CD14-positive monocyte (primary cell): ENCODE data around the gene P4HB. TPM values are rescaled to one million over a fixed set of nuclear protein-coding genes. Genes with fewer than 3 reads are reported as not detected.

ENCODE experiments used
- DNase-seq, 3 donors: peaks; one replicate each; pipeline ENCODE4 v3.0.0-alpha.2; 2011 to 2022
- H2AFZ ChIP-seq: 2 replicates; pipeline ENCODE4 v1.6.0; 2012; ENCODE audit warnings: mild to moderate bottlenecking, low read depth, low read length, inconsistent platforms; ENCODE audit not compliant: insufficient read depth, poor library complexity, severe bottlenecking
- H3K27ac ChIP-seq, 2 donors: 1 replicate in 1 of 2; 2 replicates in 1 of 2; pipeline ENCODE4 v1.5.1; 2012 to 2013; ENCODE audit warnings: low read length in 2 of 2, control low read depth in 1 of 2, inconsistent platforms in 1 of 2, low read depth in 1 of 2, mild to moderate bottlenecking in 1 of 2
- H3K27me3 ChIP-seq, 2 donors: one replicate each; pipeline versions ENCODE4 v1.6.0 to v1.6.1; 2011 to 2013; ENCODE audit warnings: low read length in 2 of 2; ENCODE audit not compliant: control insufficient read depth in 2 of 2, insufficient read depth in 2 of 2
- H3K36me3 ChIP-seq, 2 donors: replicated peaks in 1 of 2; 1 replicate in 1 of 2; 2 replicates in 1 of 2; pipeline versions ENCODE4 v1.5.1 to v1.6.1; 2012 to 2013; ENCODE audit warnings: low read length in 2 of 2, control low read depth in 1 of 2, inconsistent platforms in 1 of 2, mild to moderate bottlenecking in 1 of 2; ENCODE audit not compliant: insufficient read depth in 2 of 2, control insufficient read depth in 1 of 2
- H3K4me1 ChIP-seq, 2 donors: 1 replicate in 1 of 2; 2 replicates in 1 of 2; pipeline versions ENCODE4 v1.5.1 to v1.6.1; 2012 to 2013; ENCODE audit warnings: low read length in 2 of 2, control low read depth in 1 of 2, inconsistent platforms in 1 of 2, mild to moderate bottlenecking in 1 of 2, moderate library complexity in 1 of 2; ENCODE audit not compliant: insufficient read depth in 2 of 2, control insufficient read depth in 1 of 2
- H3K4me2 ChIP-seq: replicated peaks from 2 replicates; pipeline ENCODE3; 2012; ENCODE audit warnings: low read length, moderate library complexity, mild to moderate bottlenecking; ENCODE audit not compliant: poor library complexity, severe bottlenecking; ENCODE audit errors: extremely low read depth
- H3K4me3 ChIP-seq, 3 experiments: fragments of 200-600 bp in 1 of 3; sonication (generic) in 1 of 3; replicated peaks in 1 of 3; 1 replicate in 2 of 3; 2 replicates in 1 of 3; pipeline ENCODE4 v1.5.1; 2011 to 2013; ENCODE audit warnings: low read length in 3 of 3, mild to moderate bottlenecking in 3 of 3, control low read depth in 2 of 3, low read depth in 2 of 3, inconsistent platforms in 1 of 3, moderate library complexity in 1 of 3
- H3K79me2 ChIP-seq: 2 replicates; pipeline ENCODE4 v1.6.0; 2012; ENCODE audit warnings: mild to moderate bottlenecking, control low read depth, inconsistent platforms, low read length, moderate library complexity; ENCODE audit not compliant: insufficient read depth
- H3K9ac ChIP-seq: 2 replicates; pipeline ENCODE4 v1.6.0; 2017; ENCODE audit warnings: low read length, mild to moderate bottlenecking; ENCODE audit not compliant: insufficient read depth, poor library complexity, severe bottlenecking
- H3K9me3 ChIP-seq, 2 donors: replicated peaks in 1 of 2; 1 replicate in 1 of 2; 2 replicates in 1 of 2; pipeline versions ENCODE4 v1.5.1 to v1.6.1; 2012 to 2013; ENCODE audit warnings: low read length in 2 of 2, control low read depth in 1 of 2; ENCODE audit not compliant: control insufficient read depth in 1 of 2, insufficient read depth in 1 of 2
- H4K20me1 ChIP-seq: 2 replicates; pipeline ENCODE4 v1.6.0; 2012; ENCODE audit warnings: mild to moderate bottlenecking, low read length, control low read depth, moderate library complexity; ENCODE audit not compliant: insufficient read depth
- H3K27ac Mint-ChIP-seq, 7 donors: one replicate each; pipeline ENCODE4 v1.8.0; 2020; ENCODE audit warnings: mild to moderate bottlenecking in 7 of 7, mixed read lengths in 7 of 7, moderate library complexity in 6 of 7, inconsistent platforms in 2 of 7
- H3K27me3 Mint-ChIP-seq, 3 donors: one replicate each; pipeline ENCODE4 v1.8.0; 2021 to 2022; ENCODE audit warnings: low read depth in 3 of 3, mild to moderate bottlenecking in 3 of 3, mixed read lengths in 3 of 3, moderate library complexity in 3 of 3, inconsistent platforms in 1 of 3
- H3K36me3 Mint-ChIP-seq, 2 donors: one replicate each; pipeline ENCODE4 v1.8.0; 2020; ENCODE audit warnings: mixed read lengths in 2 of 2, inconsistent platforms in 1 of 2, mild to moderate bottlenecking in 1 of 2
- H3K4me1 Mint-ChIP-seq: one replicate; pipeline ENCODE4 v1.8.0; 2020; ENCODE audit warnings: mild to moderate bottlenecking, mixed read lengths
- H3K4me3 Mint-ChIP-seq, 2 donors: one replicate each; pipeline ENCODE4 v1.8.0; 2020; ENCODE audit warnings: mild to moderate bottlenecking in 2 of 2, mixed read lengths in 2 of 2, moderate library complexity in 1 of 2
- H3K9me3 Mint-ChIP-seq, 7 donors: one replicate each; pipeline ENCODE4 v1.8.0; 2020 to 2022; ENCODE audit warnings: mixed read lengths in 7 of 7, mild to moderate bottlenecking in 6 of 7, moderate library complexity in 6 of 7, inconsistent platforms in 2 of 7
- CTCF ChIP-seq: fragments of 200-600 bp; IDR thresholded peaks from one replicate; pipeline ENCODE4 v1.8.0; 2022; ENCODE audit warnings: antibody characterized with exemption, mild to moderate bottlenecking
- WGBS: methylation state at CpG from one replicate; pipeline ENCODE4 v1.1.5; 2013; ENCODE audit warnings: missing lambda C conversion rate; ENCODE audit not compliant: insufficient coverage; 5-methylcytosine and 5-hydroxymethylcytosine counted together
- intact Hi-C, 2 donors: fragments of 100-400 bp; cut with micrococcal nuclease; formaldehyde crosslinking; loops; one replicate each; pipeline versions ENCODE4 v1.15.0 to v1.15.1; 2023
- polyA plus RNA-seq, 3 donors: library from polyadenylated mRNA; depleted of rRNA in 1 of 3; unstranded in 2 of 3; stranded (reverse) in 1 of 3; fragments of 300-500 nt in 2 of 3; fragments of >200 nt in 1 of 3; fragmentation: Illumina TruSeq in 2 of 3; gene quantifications; 1 replicate in 2 of 3; 2 replicates in 1 of 3; pipeline ENCODE4 v1.2.3, GENCODE V29; 2012 to 2021

Gene P4HB
- polyA plus RNA-seq, 3 donors: 108 to 297 (median 291) TPM

DNA sequence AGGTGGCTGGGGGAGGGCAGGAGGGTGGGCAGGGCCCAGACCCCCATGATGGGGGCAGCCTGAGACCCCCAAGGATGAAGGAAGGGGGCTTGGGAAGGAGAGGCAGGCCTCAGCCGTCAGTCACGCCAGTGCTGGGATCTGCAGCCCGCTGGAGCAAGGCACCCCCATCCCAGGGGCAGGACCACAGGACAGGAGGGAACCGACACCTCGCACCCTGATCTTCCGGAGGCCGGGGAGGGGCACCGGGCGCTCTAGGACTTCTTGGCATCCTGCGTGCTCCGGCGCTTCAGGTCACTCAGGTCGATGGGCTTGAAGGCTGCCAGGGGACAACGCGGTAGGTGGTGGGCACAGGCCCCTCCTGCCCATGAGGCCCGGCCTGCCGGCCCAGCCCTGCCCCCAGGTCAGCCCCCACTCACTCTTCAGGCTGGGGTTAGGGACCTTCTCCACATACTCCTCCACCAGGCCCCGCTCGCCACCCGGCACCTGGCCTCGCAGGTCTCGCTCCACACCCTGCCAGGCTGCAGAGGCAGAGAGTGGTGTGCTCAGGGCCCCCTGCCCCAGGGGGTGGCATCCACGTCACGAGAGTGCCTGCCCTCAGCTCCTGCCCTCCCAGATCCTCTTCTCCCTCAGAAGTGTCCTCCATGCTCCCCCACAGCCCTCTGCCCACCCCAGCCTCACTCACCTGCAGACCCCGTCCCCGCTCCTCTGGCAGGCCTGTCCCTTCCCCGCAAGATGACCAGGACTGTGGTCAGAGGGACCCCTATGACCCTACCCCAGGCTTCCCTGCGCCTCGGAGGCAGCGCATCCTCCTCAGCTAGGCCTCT is 37.1 kb downstream of the P4HB start:
- DNase-seq: no peak
- H3K4me1 Mint-ChIP-seq: peaks cover 4% of the 10 kb centered on the region
- Histone ChIP-seq H3K9me3 (no peaks in the 10 kb centered on the region), H3K4me2 (no peak overlapping the region), H3K9ac (no peak overlapping the region), H3K36me3 (peaks cover 11 to 14% of the 10 kb centered on the region in 2 donors), H3K79me2 (peaks cover 8% of the 10 kb centered on the region), H3K27me3 (peaks cover 0 to 1% of the 10 kb centered on the region in 2 donors), H3K4me1 (peaks cover 4 to 10% of the 10 kb centered on the region in 2 donors), H3K4me3 (no peak overlapping the region), H2AFZ (no peak overlapping the region), H4K20me1 (peaks cover 14% of the 10 kb centered on the region), H3K27ac (no peak overlapping the region)
- WGBS: 98% methylated on average over 30 of the region's 30 CpGs
- intact Hi-C loops: loop anchor here in 1 of 2 donors (5.0 kb wide), 1 partner anchor 34 kb away; no protein-coding TSS in a partner anchor
- H3K27me3 Mint-ChIP-seq: peaks cover 0 to 3% (median 0%) of the 10 kb centered on the region in 3 donors
- peaks cover 12 to 19% of the 10 kb centered on the region in 2 donors for H3K36me3 Mint-ChIP-seq
- no peak overlapping the region for H3K4me3 Mint-ChIP-seq
- no peak for TF ChIP-seq CTCF
- H3K9me3 Mint-ChIP-seq: no peaks in the 10 kb centered on the region
- peak overlapping the region in 2 of 7 donors; percentile 11 to 26 for H3K27ac Mint-ChIP-seq

GRCh38 chr17:81822312-81822637 is 38.1 kb downstream of the P4HB start:
- no peak overlapping the region for H3K4me3 Mint-ChIP-seq
- Histone ChIP-seq H3K27ac (no peak overlapping the region), H3K4me2 (no peak overlapping the region), H3K9ac (peak overlapping the region; percentile 4), H2AFZ (no peak overlapping the region), H3K27me3 (peaks cover 0 to 4% of the 10 kb centered on the region in 2 donors), H3K36me3 (peaks cover 11 to 14% of the 10 kb centered on the region in 2 donors), H3K9me3 (no peaks in the 10 kb centered on the region), H4K20me1 (peaks cover 14% of the 10 kb centered on the region), H3K79me2 (peaks cover 5% of the 10 kb centered on the region), H3K4me1 (peaks cover 4 to 10% of the 10 kb centered on the region in 2 donors), H3K4me3 (no peak overlapping the region)
- TF ChIP-seq CTCF: no peak
- 87% methylated on average over 8 of the region's 8 CpGs for WGBS
- intact Hi-C loops: loop anchor here in 1 of 2 donors (5.0 kb wide), 1 partner anchor 35 kb away; no protein-coding TSS in a partner anchor
- H3K27me3 Mint-ChIP-seq: peaks cover 0 to 10% (median 3%) of the 10 kb centered on the region in 3 donors
- no peak for DNase-seq
- H3K4me1 Mint-ChIP-seq: peaks cover 8% of the 10 kb centered on the region
- no peaks in the 10 kb centered on the region for H3K9me3 Mint-ChIP-seq
- peaks cover 12 to 19% of the 10 kb centered on the region in 2 donors for H3K36me3 Mint-ChIP-seq
- H3K27ac Mint-ChIP-seq: peak overlapping the region in 1 of 7 donors; percentile 10
